HG02678 (cell line): ENCODE measurements around the gene SLC24A3.

Experiments
- ATAC-seq: cut with Tn5 transposase; IDR thresholded peaks from one replicate; pipeline ENCODE4 v1.9.1; 2021; ENCODE audit warnings: mild to moderate bottlenecking, moderate library complexity; ENCODE audit not compliant: unreplicated experiment

SLC24A3 gene

DNA sequence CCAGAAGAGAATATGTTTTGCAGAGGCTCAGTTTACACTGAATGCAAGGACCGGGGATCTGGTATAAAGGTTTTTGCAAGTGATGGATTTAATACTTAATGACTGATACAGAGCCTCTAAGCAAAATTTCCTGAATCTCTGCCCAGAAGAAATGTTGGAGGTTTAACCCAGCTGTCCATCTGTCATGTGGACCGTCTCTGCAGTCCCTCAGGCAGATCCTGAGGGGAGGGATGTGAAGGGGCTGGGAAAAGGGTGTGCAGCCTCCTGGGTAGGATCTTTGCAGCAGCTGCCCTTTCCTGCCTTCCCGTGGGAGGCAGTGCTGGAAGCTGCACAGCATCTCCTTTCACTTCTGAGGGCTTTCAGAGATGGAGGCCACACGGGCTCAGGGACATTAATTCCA, 207.0 kb downstream of the SLC24A3 start:
- no peak for ATAC-seq

DNA sequence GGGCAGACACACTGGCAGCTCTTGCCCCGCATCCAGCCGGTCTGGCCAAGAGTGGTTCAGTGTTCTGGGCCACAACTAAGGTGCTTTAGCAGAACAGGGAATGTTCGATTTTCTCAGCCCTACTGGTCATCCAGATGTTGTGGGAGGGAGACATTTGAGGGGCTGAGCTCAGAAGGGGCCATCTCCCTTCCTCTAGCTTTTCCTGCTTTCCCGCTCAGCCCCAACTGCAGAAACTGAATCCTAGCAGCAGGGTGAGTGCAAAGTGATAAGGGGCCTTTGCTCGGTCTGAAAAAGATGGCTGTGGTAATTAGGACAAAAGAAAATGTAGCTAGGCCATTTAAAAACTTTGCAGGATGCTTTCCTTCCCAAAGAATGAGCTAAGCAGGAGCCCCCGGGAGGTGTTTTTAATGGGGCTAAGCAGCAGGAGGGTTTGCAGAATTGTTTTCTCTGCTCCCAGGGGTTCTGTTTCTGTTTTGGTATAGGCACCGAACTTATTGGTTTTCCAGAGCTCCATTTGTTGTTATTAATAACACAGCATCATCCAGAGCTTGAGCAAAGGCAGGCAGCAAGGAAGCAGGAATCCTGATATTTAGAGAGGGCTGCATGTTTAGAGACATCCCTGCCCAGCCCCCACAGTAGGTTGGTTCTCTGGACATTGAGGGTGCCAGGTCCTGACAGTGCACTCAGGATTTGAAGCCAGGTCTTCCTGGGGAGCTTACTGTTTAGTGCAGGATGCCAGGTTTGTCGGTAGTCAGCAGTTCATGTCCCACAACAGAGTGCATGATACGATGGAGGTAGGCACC, 210.9 kb downstream of the SLC24A3 start:
- no peak for ATAC-seq

- ATAC-seq, result no peak
These were observed 211.6 kb downstream of the SLC24A3 start for GRCh38 chr20:19423900-19424620.

DNA sequence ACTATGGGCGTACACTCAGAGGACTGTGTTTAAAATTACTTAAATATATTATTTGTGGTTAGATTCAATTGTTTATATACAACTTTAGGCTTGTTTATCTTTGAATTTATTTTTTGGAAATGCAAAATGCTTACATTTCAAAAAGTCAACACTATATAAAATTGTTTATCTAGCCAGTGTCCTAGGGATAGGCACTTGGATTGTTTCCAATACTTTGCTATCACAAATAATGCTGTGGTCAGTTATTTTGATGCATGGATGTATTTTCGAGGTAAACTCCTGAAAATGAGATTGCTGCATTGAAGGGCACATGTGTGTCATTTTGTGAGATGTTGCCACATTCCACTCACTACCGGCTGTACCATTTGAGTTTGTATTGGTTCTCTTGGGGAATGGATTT, 213.9 kb downstream of the SLC24A3 start:
- no peak for ATAC-seq

DNA sequence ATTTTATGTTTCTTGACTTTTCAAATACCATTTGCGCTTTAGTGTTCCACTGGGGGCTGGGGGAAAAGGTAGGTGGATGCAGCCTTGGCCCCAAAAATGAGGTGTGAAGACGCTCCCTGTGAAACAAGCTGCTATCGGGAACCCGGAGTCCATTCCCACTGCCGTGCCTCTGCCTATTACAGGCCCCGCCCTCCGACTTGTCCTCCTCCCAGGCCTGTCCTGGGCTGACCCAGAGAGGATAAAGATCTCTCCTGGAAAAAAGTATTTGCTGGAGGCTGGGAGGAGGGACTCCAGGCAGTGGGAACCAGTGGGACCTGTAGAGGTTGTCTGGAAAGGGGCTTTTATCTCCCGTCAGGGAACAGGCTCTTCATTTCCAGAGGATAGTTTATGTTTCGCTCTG, 215.0 kb downstream of the SLC24A3 start:
- ATAC-seq, result no peak

GRCh38 chr20:19427913-19428312, 215.5 kb downstream of the SLC24A3 start:
- no peak for ATAC-seq

DNA sequence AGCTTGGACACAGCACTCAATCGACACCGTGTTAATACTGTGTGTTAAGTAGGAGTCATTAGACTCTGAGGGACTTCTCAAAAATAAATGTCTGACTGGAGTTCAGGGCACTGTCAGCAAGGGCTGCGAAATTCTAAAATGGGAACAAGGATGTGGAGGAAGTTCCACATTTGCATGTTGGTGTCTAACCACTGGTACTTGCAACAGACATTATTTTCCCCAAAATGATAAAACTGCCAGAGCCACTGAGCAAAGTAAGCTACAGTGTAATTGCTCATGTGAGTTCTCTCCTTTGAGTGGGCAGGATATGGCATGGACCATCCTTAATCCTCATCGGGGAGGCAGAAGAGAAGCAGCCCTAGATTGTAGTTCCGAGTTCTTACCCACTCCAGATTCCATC, 215.9 kb downstream of the SLC24A3 start:
- ATAC-seq, result no peak

GRCh38 chr20:19429538-19429937, 217.1 kb downstream of the SLC24A3 start:
- no peak for ATAC-seq

DNA sequence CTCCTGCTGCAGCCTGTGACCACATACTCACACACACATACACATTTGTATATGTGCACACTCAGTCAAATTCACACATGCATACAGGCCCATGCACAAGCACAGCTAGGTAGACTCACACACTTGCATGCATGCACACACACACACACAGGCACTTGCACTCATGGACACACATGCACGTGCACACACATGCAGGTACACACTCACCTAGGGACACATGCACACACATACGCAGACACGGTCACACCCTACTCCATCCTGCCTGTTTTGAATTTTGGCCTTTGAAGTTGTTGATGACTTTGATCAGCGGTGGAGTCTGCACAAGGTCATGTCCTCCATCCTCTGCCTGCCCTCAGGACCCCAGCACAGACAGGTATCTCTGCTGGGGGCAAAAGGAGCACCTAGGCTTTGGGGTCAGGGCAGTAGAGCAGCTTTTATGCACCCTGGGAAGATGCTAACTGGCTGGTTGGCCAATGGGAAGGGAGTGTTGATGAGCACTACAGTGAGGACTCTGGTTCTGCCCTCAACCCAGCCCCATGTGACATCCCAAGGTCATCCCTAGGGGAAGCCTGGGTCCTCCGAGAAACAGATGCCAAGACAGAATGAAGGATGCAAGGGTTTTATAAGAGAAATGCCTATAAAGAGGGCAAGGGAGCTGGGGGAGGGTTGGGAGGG, 218.3 kb downstream of the SLC24A3 start:
- ATAC-seq, result no peak

- no peak for ATAC-seq
These were observed 218.9 kb downstream of the SLC24A3 start for GRCh38 chr20:19431316-19431700.

- no peak for ATAC-seq
These were observed 219.5 kb downstream of the SLC24A3 start for GRCh38 chr20:19431906-19432305.

DNA sequence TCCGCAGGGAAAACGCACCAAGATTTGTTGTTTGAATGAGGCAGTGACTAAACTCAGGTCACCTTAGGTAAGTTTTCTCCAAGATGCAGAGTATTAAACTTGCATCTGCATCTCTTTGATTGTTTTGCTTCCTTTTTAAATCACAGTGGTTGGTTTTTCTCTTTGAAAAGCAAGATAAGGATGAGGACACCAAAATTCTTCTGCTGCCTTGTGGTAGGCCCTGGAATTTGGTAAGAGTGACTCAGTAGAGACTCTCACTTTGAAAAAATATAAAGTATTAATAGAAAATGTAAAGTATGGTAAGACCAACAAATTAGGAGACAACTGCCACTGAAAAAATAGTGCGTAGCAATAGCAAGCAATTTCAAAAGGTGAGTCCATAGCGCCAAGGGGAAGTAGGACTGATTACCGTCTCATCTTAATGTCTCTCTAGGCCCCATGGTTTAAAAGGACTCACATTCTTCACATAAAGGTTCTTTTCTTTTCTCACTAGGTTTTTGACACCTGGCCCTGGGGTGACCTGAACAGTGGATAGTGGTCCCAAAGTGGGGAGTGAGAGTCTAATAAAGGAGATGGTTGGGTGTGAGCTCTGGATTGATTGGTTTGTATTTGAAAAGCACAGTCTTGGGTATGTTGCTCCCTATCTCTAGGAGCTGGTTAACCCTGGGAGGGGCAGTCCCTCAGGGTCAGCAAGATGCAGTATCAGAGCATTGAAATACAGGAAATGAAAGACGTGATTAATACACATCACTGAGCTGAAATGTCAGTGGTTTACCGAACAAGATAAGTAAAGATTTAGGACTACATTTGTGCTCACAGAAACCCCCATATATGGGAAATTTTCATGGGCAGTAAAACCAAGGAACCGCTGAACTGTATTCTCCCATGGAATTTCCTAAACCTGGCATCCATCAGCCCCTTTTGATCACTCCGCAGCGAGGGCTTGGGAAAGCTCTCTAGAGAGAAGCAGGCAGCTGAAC, 221.2 kb downstream of the SLC24A3 start:
- ATAC-seq, result no peak

- ATAC-seq, result no peak
These were observed 222.9 kb downstream of the SLC24A3 start for GRCh38 chr20:19435316-19435715.

DNA sequence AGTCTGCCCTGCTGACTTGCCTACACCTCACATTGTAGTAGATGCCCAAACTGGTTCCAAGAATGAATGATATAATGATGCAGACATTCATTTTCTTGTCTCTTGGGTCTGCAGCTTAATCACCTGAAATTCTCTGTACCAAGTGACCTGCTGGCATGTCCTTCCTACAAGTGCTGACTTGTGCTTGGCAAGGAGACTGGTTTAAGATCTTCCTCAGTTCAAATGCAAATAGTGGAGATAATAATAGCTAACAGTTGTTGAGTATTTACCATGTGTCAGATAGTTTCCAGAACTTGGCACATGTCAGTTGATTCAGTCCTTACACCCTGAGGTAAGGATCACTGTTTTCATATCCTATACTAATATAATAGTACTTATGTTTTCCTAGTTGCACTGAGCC, 223.4 kb downstream of the SLC24A3 start:
- no peak for ATAC-seq

DNA sequence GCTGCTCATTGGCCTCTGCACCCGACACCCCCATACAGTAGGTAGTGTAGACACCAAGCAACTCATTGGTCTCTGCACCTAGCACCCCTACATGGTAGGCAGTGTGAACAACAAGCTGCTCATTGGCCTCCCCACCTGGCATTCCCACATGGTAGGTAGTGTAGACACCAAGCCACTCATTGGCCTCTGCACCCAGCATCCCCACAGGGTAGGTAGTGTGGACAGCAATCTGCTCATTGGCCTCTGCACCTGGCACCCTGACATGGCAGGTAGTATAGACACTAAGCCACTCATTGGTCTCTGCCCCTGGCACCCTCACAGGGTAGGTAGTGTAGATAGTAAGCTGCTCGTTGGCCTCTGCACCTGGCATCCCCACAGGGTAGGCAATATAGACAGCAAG, 226.0 kb downstream of the SLC24A3 start:
- no peak for ATAC-seq

DNA sequence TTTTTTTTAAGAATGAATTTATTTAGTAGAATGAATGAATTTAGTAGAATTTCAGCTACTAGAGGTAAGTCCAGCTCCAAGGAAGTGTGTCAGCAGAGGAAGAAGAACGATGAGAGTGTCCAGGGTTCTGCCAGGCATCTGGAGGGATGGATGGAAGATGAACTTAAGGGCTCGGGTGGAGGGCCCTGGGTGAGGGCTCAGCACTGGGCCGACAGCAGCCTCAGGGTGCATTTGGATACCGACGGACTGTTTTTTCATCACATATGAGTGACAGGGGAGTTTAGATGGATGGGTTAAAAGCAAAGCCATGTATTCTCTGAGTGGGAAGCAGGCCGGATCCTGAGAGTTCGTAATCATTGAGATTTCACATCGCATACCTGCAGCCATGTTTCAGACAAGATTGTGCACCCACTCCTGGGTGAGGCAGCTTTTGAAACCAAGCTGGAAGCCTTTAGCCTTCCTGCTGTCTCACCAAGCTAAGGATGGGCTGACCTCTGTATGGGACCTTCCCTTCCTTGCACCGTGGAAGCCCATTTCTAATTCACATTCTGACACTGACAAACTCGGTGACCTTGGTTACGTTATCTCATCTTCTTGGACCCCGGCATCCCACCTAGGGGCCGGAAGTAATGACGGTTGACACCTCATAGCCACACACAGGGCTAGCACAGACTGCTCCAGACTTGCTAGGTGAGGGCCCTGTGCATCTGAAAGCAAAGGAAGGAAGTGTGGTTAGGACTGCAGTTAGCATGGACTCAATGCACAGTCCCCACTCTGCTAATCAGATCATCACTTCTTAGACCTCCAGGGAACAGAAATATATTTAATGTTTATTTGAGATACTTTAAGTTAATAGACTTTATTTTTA, 228.5 kb downstream of the SLC24A3 start:
- no peak for ATAC-seq

DNA sequence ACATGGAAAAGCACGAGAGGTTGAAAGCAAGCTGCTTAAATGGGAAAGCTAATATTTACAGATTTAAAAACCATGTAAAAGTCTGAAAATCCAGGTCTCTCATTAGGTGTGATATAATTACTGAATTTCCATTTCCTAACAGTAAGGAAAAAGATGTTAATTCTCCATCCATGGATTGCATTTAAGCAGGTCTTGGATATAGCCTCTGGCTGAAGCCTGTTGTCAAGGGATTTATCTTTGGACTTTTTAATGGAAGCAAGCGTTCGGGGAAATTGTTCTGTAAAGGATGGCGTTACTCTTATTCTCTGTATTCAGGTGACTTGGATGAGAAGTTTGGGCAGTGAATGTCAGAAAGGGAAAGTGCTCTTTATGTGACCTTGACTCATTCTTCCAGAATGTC, 233.8 kb downstream of the SLC24A3 start:
- ATAC-seq, result no peak

- ATAC-seq, result no peak
These were observed 236.2 kb downstream of the SLC24A3 start for GRCh38 chr20:19448632-19449031.

DNA sequence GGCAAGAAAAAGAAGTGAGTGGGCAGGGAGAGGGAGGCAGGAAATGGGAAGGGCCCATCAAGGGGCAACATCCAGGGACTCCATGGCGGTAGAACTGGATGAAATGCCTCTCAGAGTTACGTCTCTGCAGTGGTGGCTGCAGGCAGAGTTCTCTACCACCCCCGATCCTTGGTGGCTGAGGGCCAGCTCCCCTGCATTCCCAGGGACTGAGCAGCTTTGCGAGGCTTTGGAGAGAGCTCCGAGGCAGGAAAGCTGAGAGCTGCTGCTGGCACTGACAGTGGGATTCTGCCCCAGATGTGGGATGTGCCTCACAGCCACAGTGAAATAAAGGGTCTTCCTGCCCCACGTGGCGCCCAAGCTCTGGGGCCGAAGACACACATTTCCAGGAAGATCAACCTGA, 236.6 kb downstream of the SLC24A3 start:
- ATAC-seq, result no peak
